BJ (cell line): ENCODE data around the gene ARHGEF4. TPM values are rescaled to one million over a fixed set of nuclear protein-coding genes. Genes with fewer than 3 reads are reported as not detected.

Experiments used
- CTCF ChIA-PET: fragments of 350-600 bp; formaldehyde crosslinking; extraction: SDS; loops from one replicate; lab custom pipeline; 2021; ENCODE audit warnings: antibody characterized with exemption, inconsistent platforms; lab: Yijun Ruan, JAX
- POLR2A ChIA-PET: fragments of 300-600 bp; sonication (Branson Sonifier 250); formaldehyde crosslinking; extraction: SDS; loops from one replicate; lab custom pipeline; 2021; ENCODE audit warnings: antibody characterized with exemption; lab: Charles Lee
- DNase-seq: peaks from one replicate; pipeline ENCODE4 v3.0.0-alpha.2; 2011; ENCODE audit warnings: low read depth
- H3K27me3 ChIP-seq: 2 replicates; pipeline ENCODE4 v1.6.0; 2011; ENCODE audit warnings: low read length; ENCODE audit not compliant: control insufficient read depth, insufficient read depth
- H3K36me3 ChIP-seq: 2 replicates; pipeline ENCODE4 v1.5.1; 2011; ENCODE audit warnings: low read length; ENCODE audit not compliant: control insufficient read depth, insufficient read depth
- H3K4me3 ChIP-seq: 2 replicates; pipeline ENCODE4 v1.5.1; 2011; ENCODE audit warnings: low read depth, mild to moderate bottlenecking, control low read depth, low read length
- CTCF ChIP-seq: IDR thresholded peaks from 2 replicates; pipeline ENCODE4 v1.5.1; 2011; ENCODE audit warnings: low read depth, mild to moderate bottlenecking, control low read depth, inconsistent platforms, low read length, moderate library complexity; ENCODE audit not compliant: insufficient read depth
- polyA minus RNA-seq: library from RNA; depleted of rRNA, polyadenylated mRNA; stranded (reverse); fragments of >200 nt; gene quantifications from 2 replicates; pipeline ENCODE4 v1.2.3, GENCODE V29; 2011; rRNA and poly(A)+ RNA removed
- polyA plus RNA-seq: library from polyadenylated mRNA; depleted of rRNA; stranded (reverse); fragments of >200 nt; gene quantifications from 2 replicates; pipeline ENCODE4 v1.2.3, GENCODE V29; 2011; rRNA removed

ARHGEF4 gene
- polyA plus RNA-seq = 6.8 and 15.1 TPM in 2 replicates
- polyA minus RNA-seq = 7.3 and 9.6 TPM in 2 replicates

- ChIA-PET CTCF (no interaction called here), POLR2A (no interaction called here)
- peaks cover 11% of the 10 kb centered on the region for H3K27me3 ChIP-seq
- no peak within 1 kb of the TSS for H3K4me3 ChIP-seq
- DNase-seq = no peak
- H3K36me3 ChIP-seq = no peaks in the 10 kb centered on the region
- TF ChIP-seq CTCF = no peak
Measured at GRCh38 chr2:130836501-130837174, at the start of gene ARHGEF4. Gene ARHGEF4 (plus strand): TSS chr2:130836914. CDS start chr2:130836954, 40 bp downstream.

GRCh38 chr2:130787841-130788240 lies 48.9 kb upstream of the ARHGEF4 start:
- TF ChIP-seq CTCF = no peak
- H3K4me3 ChIP-seq = no peak overlapping the region
- ChIA-PET CTCF (no interaction called here), POLR2A (no interaction called here)
- H3K27me3 ChIP-seq = no peaks in the 10 kb centered on the region; the same call in 1 of the 2 replicates
- no peaks in the 10 kb centered on the region for H3K36me3 ChIP-seq
- DNase-seq = no peak

GRCh38 chr2:130790312-130790711 lies 46.4 kb upstream of the ARHGEF4 start:
- TF ChIP-seq CTCF = no peak
- H3K36me3 ChIP-seq = no peaks in the 10 kb centered on the region
- H3K27me3 ChIP-seq = no peaks in the 10 kb centered on the region; the same call in 1 of the 2 replicates
- POLR2A ChIA-PET = no interaction called here
- H3K4me3 ChIP-seq = no peak overlapping the region
- no peak for DNase-seq
- CTCF ChIA-PET = interaction anchor here (1.5 kb wide), 1 partner anchor 83 kb away, joined by 4 read pairs; no protein-coding TSS in a partner anchor

- ChIA-PET POLR2A (no interaction called here), CTCF (interaction anchor here (1.5 kb wide), 1 partner anchor 83 kb away, joined by 4 read pairs; no protein-coding TSS in a partner anchor)
- DNase-seq = no peak
- peaks cover 2% of the 10 kb centered on the region for H3K27me3 ChIP-seq
- no peak for TF ChIP-seq CTCF
- no peaks in the 10 kb centered on the region for H3K36me3 ChIP-seq
- H3K4me3 ChIP-seq = no peak overlapping the region
Measured at GRCh38 chr2:130790804-130791616, 45.7 kb upstream of the ARHGEF4 start.

GRCh38 chr2:130791617-130791939 lies 45.1 kb upstream of the ARHGEF4 start:
- DNase-seq = no peak
- Histone ChIP-seq H3K4me3 (no peak overlapping the region), H3K36me3 (no peaks in the 10 kb centered on the region), H3K27me3 (peaks cover 2% of the 10 kb centered on the region)
- POLR2A ChIA-PET = no interaction called here
- TF ChIP-seq CTCF = no peak
- CTCF ChIA-PET = interaction anchor here (1.5 kb wide), 1 partner anchor 82 kb away, joined by 4 read pairs; no protein-coding TSS in a partner anchor
